ENCODE data around the gene TNKS2. TPM values are rescaled to one million over a fixed set of nuclear protein-coding genes. Genes with fewer than 3 reads are reported as not detected.
"Not testable (repeated sequence)": the region's sequence is repeated elsewhere in the genome, so short reads cannot be mapped to it uniquely, and the experiment has no call there.

TNKS2 gene
- polyA plus RNA-seq, 2 donors, result 10.9 to 13.0 TPM

DNA sequence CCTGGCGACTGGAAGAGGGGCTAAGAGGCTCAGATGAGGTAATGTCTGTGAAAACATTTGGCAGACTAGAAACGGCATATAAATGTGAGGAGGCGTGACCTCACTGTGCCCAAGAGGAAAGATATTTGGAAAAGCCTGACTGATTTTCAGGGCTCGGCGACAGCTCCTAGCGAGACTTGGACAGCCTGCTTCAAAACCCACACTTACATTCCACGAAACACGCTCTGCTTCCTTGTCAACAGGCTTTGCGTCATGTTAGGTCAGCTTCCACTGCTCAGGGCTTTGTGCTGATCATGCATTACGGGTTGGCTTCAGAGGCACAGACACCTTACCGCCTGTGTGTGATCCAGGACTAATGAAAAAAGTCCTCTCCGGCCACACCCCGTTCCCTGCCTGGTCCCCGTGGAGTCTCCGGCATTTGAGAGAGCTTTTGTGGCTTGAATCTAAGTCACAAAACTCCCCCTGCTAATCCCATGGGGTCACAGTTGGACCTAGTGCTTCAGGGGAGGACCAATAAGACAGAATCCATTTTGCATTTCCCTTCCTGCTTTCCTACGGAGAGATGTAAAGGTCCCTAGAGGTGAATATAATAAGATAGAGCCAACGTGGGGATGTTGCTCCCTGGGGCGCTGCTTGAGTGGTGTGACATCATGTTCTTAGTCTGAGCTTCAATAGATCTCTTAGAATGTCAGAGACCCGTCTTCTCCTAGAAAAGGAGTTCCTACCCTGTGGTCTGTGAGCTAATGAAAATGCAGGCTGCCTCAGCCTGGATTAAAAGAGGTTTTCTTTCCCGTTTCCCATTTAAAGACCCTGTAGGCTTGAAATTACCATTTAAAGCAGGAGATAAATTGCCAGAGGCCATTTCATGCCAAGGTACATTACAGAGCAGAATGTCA lies 85.6 kb downstream of the TNKS2 start:
- no peaks in the 10 kb centered on the region for H3K36me3 ChIP-seq (ENCODE audit: control insufficient read depth in 2 of 2, insufficient read depth in 2 of 2, low read length in 1 of 2)
- 31 to 34% methylated on average over 20 of the region's 20 CpGs for WGBS, 2 donors
- H3K9me3 ChIP-seq (ENCODE audit: control insufficient read depth in 2 of 2, insufficient read depth in 1 of 2, low read depth in 1 of 2, low read length in 1 of 2), result no peaks in the 10 kb centered on the region
- no peaks in the 10 kb centered on the region for H3K27me3 ChIP-seq (ENCODE audit: control insufficient read depth in 1 of 2, insufficient read depth in 2 of 2, low read length in 2 of 2)
- peaks cover 0 to 4% of the 10 kb centered on the region in 2 donors for H3K4me1 ChIP-seq (ENCODE audit: control insufficient read depth in 2 of 2, insufficient read depth in 2 of 2, low read length in 1 of 2)
- peak overlapping the region; percentile 53 to 77 for H3K27ac ChIP-seq (ENCODE audit: low read depth in 2 of 2, low read length in 1 of 2)
- no peak overlapping the region for H3K4me3 ChIP-seq (ENCODE audit: low read depth in 1 of 2, low read length in 2 of 2)

DNA sequence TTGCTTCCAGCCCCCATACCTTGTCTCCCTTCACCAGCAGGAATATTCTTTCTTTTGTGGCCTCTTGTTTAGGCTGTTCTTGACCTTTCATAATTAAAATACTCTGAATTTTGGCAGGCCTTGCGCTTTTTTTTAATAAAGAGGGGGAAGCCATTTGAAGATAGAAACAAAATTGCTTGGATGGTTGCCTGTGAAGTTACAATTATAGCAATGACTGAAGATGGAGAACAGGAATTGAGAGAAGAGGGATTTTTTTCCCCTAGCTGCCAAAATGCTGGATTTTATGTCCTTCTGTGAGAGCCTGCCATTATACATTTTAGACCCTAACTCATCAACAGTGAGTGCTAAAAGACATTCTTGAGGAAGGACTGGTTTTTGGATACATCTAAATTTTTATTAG lies 86.3 kb downstream of the TNKS2 start:
- WGBS, 2 donors, result 64 to 76% methylated on average over 1 of the region's 1 CpG
- no peaks in the 10 kb centered on the region for H3K27me3 ChIP-seq (ENCODE audit: control insufficient read depth in 1 of 2, insufficient read depth in 2 of 2, low read length in 2 of 2)
- peak overlapping the region in 1 of 2 donors; percentile 19 for H3K27ac ChIP-seq (ENCODE audit: low read depth in 2 of 2, low read length in 1 of 2)
- no peak overlapping the region for H3K4me3 ChIP-seq (ENCODE audit: low read depth in 1 of 2, low read length in 2 of 2)
- no peaks in the 10 kb centered on the region for H3K36me3 ChIP-seq (ENCODE audit: control insufficient read depth in 2 of 2, insufficient read depth in 2 of 2, low read length in 1 of 2)
- no peaks in the 10 kb centered on the region for H3K9me3 ChIP-seq (ENCODE audit: control insufficient read depth in 2 of 2, insufficient read depth in 1 of 2, low read depth in 1 of 2, low read length in 1 of 2)
- H3K4me1 ChIP-seq (ENCODE audit: control insufficient read depth in 2 of 2, insufficient read depth in 2 of 2, low read length in 1 of 2), result peaks cover 0 to 4% of the 10 kb centered on the region in 2 donors

GRCh38 chr10:91885362-91886079 lies 87.3 kb downstream of the TNKS2 start:
- Histone ChIP-seq H3K9me3 (ENCODE audit: control insufficient read depth in 2 of 2, insufficient read depth in 1 of 2, low read depth in 1 of 2, low read length in 1 of 2) (no peaks in the 10 kb centered on the region), H3K4me1 (ENCODE audit: control insufficient read depth in 2 of 2, insufficient read depth in 2 of 2, low read length in 1 of 2) (peaks cover 0 to 4% of the 10 kb centered on the region in 2 donors), H3K4me3 (ENCODE audit: low read depth in 1 of 2, low read length in 2 of 2) (no peak overlapping the region), H3K27me3 (ENCODE audit: control insufficient read depth in 1 of 2, insufficient read depth in 2 of 2, low read length in 2 of 2) (no peaks in the 10 kb centered on the region), H3K36me3 (ENCODE audit: control insufficient read depth in 2 of 2, insufficient read depth in 2 of 2, low read length in 1 of 2) (no peaks in the 10 kb centered on the region), H3K27ac (ENCODE audit: low read depth in 2 of 2, low read length in 1 of 2) (no peak overlapping the region)
- WGBS, 2 donors, result 97 to 98% methylated on average over 9 of the region's 9 CpGs

DNA sequence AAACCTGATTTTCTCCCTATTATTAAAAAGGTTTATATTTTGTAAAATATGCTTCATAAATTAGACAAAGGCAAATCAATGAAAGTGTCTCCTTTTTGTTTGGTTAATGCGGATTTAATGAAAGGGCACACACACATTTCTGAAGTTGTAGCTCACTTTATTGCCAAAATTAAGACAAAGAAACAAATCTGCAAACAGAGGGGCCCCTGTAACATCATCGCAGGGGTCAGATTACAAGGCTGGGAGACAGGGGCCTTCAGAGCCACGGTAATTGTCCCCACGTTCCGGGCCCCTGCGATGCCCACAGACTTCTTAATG lies 88.7 kb downstream of the TNKS2 start:
- Histone ChIP-seq H3K4me3 (ENCODE audit: low read depth in 1 of 2, low read length in 2 of 2) (peak overlapping the region; percentile 50 to 55), H3K36me3 (ENCODE audit: control insufficient read depth in 2 of 2, insufficient read depth in 2 of 2, low read length in 1 of 2) (no peaks in the 10 kb centered on the region), H3K4me1 (ENCODE audit: control insufficient read depth in 2 of 2, insufficient read depth in 2 of 2, low read length in 1 of 2) (peaks cover 0 to 4% of the 10 kb centered on the region in 2 donors), H3K27ac (ENCODE audit: low read depth in 2 of 2, low read length in 1 of 2) (no peak overlapping the region), H3K9me3 (ENCODE audit: control insufficient read depth in 2 of 2, insufficient read depth in 1 of 2, low read depth in 1 of 2, low read length in 1 of 2) (no peaks in the 10 kb centered on the region), H3K27me3 (ENCODE audit: control insufficient read depth in 1 of 2, insufficient read depth in 2 of 2, low read length in 2 of 2) (no peaks in the 10 kb centered on the region)
- 15 to 18% methylated on average over 6 of the region's 6 CpGs for WGBS, 2 donors

DNA sequence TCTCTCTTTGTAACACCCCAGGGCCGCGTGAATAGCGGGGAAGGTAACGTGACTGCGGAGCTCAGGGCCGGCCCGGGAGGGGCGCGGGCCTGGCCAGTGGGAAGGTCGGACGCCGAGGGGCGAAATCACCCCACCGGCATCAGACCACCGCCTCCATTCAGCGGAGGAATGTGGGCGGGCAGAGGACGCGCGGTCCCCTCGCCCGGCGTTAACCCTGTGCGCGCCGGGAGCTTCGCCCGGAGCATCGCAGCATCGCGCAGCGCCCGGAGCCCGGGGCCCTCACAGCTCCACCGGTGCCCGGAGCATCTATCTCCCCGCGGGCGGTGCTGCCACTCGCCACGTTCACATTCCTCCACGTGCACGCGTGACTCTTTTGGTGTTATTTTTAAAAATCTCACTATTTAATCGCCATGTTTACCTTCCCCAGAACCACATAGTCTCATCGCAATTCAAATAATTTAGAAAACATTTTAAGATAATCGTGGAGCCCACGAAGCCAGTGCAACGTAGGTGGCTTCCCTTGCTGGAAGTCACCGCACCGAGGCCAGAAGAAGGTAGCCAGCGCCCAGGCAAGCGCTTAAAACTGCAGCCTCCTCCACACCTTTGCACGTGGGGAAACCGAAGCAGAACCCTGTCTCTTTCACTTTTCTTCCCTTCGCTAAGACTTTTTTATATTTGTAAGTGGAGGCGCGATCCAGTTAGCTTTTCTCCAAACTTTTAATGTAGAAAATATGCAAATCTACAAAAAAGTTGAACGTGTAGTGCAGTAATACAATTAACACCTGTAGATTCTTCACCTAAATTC lies 89.2 kb downstream of the TNKS2 start:
- H3K9me3 ChIP-seq (ENCODE audit: control insufficient read depth in 2 of 2, insufficient read depth in 1 of 2, low read depth in 1 of 2, low read length in 1 of 2), result no peaks in the 10 kb centered on the region
- H3K36me3 ChIP-seq (ENCODE audit: control insufficient read depth in 2 of 2, insufficient read depth in 2 of 2, low read length in 1 of 2), result no peaks in the 10 kb centered on the region
- H3K27ac ChIP-seq (ENCODE audit: low read depth in 2 of 2, low read length in 1 of 2), result no peak overlapping the region
- H3K4me1 ChIP-seq (ENCODE audit: control insufficient read depth in 2 of 2, insufficient read depth in 2 of 2, low read length in 1 of 2), result peaks cover 0 to 4% of the 10 kb centered on the region in 2 donors
- no peaks in the 10 kb centered on the region for H3K27me3 ChIP-seq (ENCODE audit: control insufficient read depth in 1 of 2, insufficient read depth in 2 of 2, low read length in 2 of 2)
- WGBS, 2 donors, result 1% methylated on average over 57 to 59 of the region's 59 CpGs
- H3K4me3 ChIP-seq (ENCODE audit: low read depth in 1 of 2, low read length in 2 of 2), result peak overlapping the region; percentile 50 to 55

GRCh38 chr10:91891125-91892001 lies 93.1 kb downstream of the TNKS2 start:
- Histone ChIP-seq H3K36me3 (ENCODE audit: control insufficient read depth in 2 of 2, insufficient read depth in 2 of 2, low read length in 1 of 2) (no peaks in the 10 kb centered on the region), H3K27ac (ENCODE audit: low read depth in 2 of 2, low read length in 1 of 2) (no peak overlapping the region), H3K27me3 (ENCODE audit: control insufficient read depth in 1 of 2, insufficient read depth in 2 of 2, low read length in 2 of 2) (no peaks in the 10 kb centered on the region), H3K4me3 (ENCODE audit: low read depth in 1 of 2, low read length in 2 of 2) (no peak overlapping the region), H3K9me3 (ENCODE audit: control insufficient read depth in 2 of 2, insufficient read depth in 1 of 2, low read depth in 1 of 2, low read length in 1 of 2) (no peaks in the 10 kb centered on the region), H3K4me1 (ENCODE audit: control insufficient read depth in 2 of 2, insufficient read depth in 2 of 2, low read length in 1 of 2) (peaks cover 0 to 4% of the 10 kb centered on the region in 2 donors)
- WGBS, 2 donors, result 84 to 87% methylated on average over 1 of the region's 1 CpG

GRCh38 chr10:91893051-91893450 lies 94.8 kb downstream of the TNKS2 start:
- 94 to 99% methylated on average over 2 of the region's 2 CpGs for WGBS, 2 donors
- H3K27ac ChIP-seq (ENCODE audit: low read depth in 2 of 2, low read length in 1 of 2), result no peak overlapping the region
- H3K4me1 ChIP-seq (ENCODE audit: control insufficient read depth in 2 of 2, insufficient read depth in 2 of 2, low read length in 1 of 2), result no peaks in the 10 kb centered on the region
- no peak overlapping the region for H3K4me3 ChIP-seq (ENCODE audit: low read depth in 1 of 2, low read length in 2 of 2)
- H3K9me3 ChIP-seq (ENCODE audit: control insufficient read depth in 2 of 2, insufficient read depth in 1 of 2, low read depth in 1 of 2, low read length in 1 of 2), result no peaks in the 10 kb centered on the region
- no peaks in the 10 kb centered on the region for H3K27me3 ChIP-seq (ENCODE audit: control insufficient read depth in 1 of 2, insufficient read depth in 2 of 2, low read length in 2 of 2)
- H3K36me3 ChIP-seq (ENCODE audit: control insufficient read depth in 2 of 2, insufficient read depth in 2 of 2, low read length in 1 of 2), result no peaks in the 10 kb centered on the region

DNA sequence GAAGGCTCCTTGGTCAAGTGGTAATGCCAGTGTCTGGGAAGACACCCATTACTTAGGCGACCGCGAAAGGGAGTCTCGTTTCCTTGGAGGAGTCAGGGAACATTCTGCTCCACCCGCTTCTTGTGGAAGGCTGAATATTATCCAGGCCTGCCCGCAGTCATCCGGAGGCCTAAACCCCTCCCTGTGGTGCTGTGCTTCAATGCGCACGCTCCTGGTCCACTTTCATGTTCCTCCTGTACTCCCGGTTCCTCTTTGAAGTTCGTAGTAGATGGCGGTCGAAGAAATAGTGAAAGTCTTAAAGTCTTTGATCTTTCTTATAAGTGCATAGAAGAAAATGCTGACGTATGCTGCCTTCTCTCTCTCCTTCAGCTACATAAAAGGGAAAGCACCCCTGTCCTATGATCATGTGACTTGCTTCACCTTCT lies 96.0 kb downstream of the TNKS2 start:
- H3K27me3 ChIP-seq (ENCODE audit: control insufficient read depth in 1 of 2, insufficient read depth in 2 of 2, low read length in 2 of 2); H3K4me1 ChIP-seq (ENCODE audit: control insufficient read depth in 2 of 2, insufficient read depth in 2 of 2, low read length in 1 of 2); H3K36me3 ChIP-seq (ENCODE audit: control insufficient read depth in 2 of 2, insufficient read depth in 2 of 2, low read length in 1 of 2); H3K27ac ChIP-seq (ENCODE audit: low read depth in 2 of 2, low read length in 1 of 2); H3K4me3 ChIP-seq (ENCODE audit: low read depth in 1 of 2, low read length in 2 of 2); H3K9me3 ChIP-seq (ENCODE audit: control insufficient read depth in 2 of 2, insufficient read depth in 1 of 2, low read depth in 1 of 2, low read length in 1 of 2): not testable (repeated sequence)
- 87% methylated on average over 14 of the region's 14 CpGs for WGBS, 2 donors
